Stomach (tissue), 4 donors: ENCODE data around the gene TRPT1.

Source experiments
- CTCF ChIP-seq, 7 experiments: fragments of 450-650 bp in 4 of 7; fragments of 200-600 bp in 3 of 7; sonication (generic) in 3 of 7; IDR thresholded peaks; one replicate each; pipeline ENCODE4 v1.5.1; 2016 to 2019; ENCODE audit warnings: antibody characterized with exemption in 7 of 7, control low read depth in 2 of 7, mild to moderate bottlenecking in 1 of 7
- POLR2A ChIP-seq, 4 donors: fragments of 450-650 bp; IDR thresholded peaks; one replicate each; pipeline ENCODE4 v1.6.1; 2016; ENCODE audit warnings: antibody characterized with exemption in 4 of 4, control low read depth in 2 of 4, mild to moderate bottlenecking in 1 of 4, moderate library complexity in 1 of 4
- POLR2AphosphoS5 ChIP-seq, 3 donors: sonication (generic); formaldehyde crosslinking; IDR thresholded peaks; one replicate each; pipeline ENCODE4 v1.6.1; 2016; ENCODE audit warnings: antibody characterized with exemption in 3 of 3

GRCh38 chr11:64243236-64243854, 17.4 kb upstream of the TRPT1 start:
- no peak for TF ChIP-seq POLR2A (IDR thresholded peaks at IDR 0.05)
- TF ChIP-seq CTCF (IDR thresholded peaks at IDR 0.05): no peak
- TF ChIP-seq POLR2AphosphoS5 (IDR thresholded peaks at IDR 0.05): no peak
